OCI-LY1 (cell line): ENCODE results near the gene UBASH3B.
"Not testable (repeated sequence)": the region's sequence is repeated elsewhere in the genome, so short reads cannot be mapped to it uniquely, and the experiment has no call there.

Experiments
- CTCF ChIP-seq: fragments of 200-600 bp; sonication (generic), shearing (Covaris generic); IDR thresholded peaks from 2 replicates; pipeline ENCODE4 v1.5.1; 2017; ENCODE audit warnings: mild to moderate bottlenecking, antibody characterized with exemption, low read length, moderate library complexity, mixed read lengths
- EZH2 ChIP-seq: fragments of 200-600 bp; sonication (generic), shearing (Covaris generic); IDR thresholded peaks from 2 replicates; pipeline ENCODE4 v1.8.0; 2017; ENCODE audit warnings: borderline replicate concordance, mixed run types, mild to moderate bottlenecking, antibody characterized with exemption, low read length, moderate library complexity, mixed read lengths

GRCh38 chr11:122607162-122607561 lies 48.4 kb upstream of the UBASH3B start:
- TF ChIP-seq CTCF, EZH2: not testable (repeated sequence)
